GM03348 (cell line): ENCODE measurements around the gene UTS2R.
"Not testable (repeated sequence)": the region's sequence is repeated elsewhere in the genome, so short reads cannot be mapped to it uniquely, and the experiment has no call there.

ENCODE experiments used
- DNase-seq: peaks from one replicate; pipeline ENCODE4 v3.0.0; 2012; ENCODE audit warnings: low spot score

Gene UTS2R

GRCh38 chr17:82408938-82409318 is 37.4 kb downstream of the UTS2R start:
- no peak for DNase-seq

GRCh38 chr17:82410014-82410716 is 38.6 kb downstream of the UTS2R start:
- no peak for DNase-seq

DNA sequence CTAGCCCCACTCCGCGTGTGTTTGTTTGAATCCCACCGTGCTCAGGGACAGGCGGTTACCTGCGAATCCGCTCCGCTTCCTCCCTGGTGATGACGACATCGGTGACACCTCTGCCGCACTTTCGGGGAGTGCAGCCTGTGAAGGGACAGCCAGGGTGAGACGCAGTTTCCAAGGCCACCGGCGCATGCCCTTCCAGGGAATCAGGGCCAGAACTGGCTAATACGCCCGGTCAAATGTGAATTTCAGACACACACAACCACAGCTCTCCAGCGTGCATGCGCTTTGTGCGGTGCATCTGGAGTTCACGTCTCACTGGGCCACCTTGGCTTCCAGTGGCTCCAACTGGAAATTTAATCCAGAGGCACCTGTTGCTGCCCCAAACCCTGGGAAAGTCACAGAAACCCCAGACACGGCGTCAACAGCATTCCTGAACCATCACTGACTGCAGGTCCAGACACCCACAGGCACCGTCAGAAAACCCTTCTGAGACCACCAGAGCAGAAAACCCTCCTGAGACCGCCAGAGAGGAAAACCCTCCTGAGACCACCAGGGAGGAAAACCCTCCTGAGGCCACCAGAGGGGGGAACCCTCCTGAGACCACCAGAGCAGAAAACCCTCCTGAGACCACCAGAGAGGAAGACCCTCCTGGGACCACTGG is 40.0 kb downstream of the UTS2R start:
- DNase-seq, result no peak

- DNase-seq, result not testable (repeated sequence)
These were observed 40.5 kb downstream of the UTS2R start for GRCh38 chr17:82412081-82412480.

DNA sequence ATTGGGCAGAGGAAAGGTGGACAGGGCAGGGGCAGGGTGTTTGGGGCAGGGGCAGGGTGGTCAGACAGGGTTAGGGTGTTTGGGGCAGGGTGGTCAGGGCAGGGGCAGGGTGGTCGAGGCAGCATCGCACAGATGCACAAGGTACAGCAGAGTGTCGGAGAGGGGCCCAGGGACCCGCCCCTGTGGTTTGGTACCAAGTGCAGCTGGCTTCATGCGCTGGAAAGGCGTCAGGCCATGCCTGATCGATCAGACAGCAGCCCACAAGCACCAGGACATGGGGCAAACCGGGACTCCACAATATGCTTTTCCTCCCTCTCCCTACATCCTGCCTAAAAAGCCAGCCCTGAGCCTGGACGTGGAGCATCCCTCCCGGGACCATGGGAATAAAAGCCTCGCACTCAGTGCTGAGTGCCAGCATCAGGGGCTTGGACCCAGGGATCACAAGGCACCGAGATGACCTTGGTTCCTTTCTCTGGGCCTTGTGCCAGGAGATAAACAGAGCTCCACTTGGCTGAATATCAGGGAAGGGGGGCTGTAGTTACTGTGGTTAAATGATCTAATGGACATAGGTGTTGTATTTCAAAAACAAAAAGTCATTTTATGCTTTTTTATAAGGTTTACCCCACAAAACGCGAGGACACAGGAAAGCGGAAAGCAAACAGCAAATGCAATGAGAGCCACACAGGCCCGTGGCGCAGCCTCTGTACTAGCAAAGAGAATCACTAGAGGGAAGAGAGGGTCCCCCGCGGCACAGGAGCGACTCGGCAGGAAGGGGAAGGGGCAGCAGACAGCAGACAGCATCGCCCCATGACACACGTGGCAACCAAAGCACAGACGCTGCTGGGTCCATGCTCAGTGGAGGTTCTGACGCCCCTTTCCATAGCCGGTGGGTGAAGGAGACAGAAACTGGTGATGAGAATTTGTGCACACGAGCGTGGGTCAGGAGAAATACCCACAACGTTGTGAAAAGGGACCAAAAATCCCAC is 41.3 kb downstream of the UTS2R start:
- no peak for DNase-seq

GRCh38 chr17:82414548-82415281 is 43.1 kb downstream of the UTS2R start:
- peak; percentile 91 for DNase-seq

DNA sequence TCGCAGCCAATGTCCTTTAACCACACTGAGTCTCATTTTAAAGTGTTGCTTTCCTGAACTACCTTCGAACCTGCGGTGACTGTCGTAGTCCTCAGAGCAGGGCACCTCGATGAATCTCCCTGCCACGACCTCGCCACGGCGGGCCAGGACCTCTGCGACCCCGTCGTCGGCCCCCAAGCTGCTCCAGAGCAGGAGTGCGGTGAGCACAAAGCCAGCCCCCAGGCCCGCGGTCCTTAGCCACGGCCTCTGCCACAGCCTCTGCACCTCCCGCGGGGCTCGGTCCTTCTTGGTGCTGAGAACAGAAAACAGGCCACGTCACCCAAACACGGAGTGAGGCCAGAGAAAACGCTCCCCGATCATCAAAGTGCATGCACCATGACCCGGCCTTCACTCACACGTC is 43.8 kb downstream of the UTS2R start:
- no peak for DNase-seq

- DNase-seq, result no peak
These were observed 44.2 kb downstream of the UTS2R start for GRCh38 chr17:82415786-82416185.

DNA sequence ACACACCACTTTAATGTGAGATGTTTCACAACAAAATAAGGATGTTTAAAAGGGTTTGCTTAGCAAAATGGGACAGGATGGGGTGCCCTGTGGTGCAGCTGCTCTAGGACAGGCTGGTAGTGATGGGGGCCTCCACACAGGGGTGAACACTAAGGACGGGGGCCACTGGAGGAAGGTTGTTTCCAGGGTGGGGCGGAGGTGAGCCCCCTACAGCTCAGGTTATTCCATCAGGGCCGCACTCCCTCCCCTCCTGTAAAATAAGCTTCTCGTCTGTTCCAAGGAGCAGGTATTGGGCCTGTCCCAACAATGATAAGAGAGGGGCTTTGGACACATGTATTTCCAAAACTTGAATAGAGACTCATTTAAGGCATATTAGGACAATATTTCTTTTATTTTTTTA is 44.7 kb downstream of the UTS2R start:
- DNase-seq, result no peak

DNA sequence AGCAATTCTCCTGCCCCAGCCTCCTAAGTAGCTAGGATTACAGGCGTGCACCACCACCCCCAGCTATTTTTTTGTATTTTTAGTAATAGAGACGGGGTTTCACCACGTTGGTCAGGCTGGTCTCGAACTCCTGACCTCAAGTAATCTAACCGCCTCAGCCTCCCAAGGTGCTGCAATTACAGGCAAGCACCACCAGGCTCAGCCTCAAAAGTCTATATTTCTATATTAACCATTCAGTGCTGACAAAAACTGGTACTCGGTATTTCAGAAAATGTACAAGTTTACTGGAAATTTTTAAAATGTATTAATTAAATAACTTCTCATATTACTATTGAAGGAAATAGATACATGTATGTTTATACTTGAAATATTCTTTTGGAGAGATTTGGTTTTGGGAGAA is 45.2 kb downstream of the UTS2R start:
- no peak for DNase-seq

DNA sequence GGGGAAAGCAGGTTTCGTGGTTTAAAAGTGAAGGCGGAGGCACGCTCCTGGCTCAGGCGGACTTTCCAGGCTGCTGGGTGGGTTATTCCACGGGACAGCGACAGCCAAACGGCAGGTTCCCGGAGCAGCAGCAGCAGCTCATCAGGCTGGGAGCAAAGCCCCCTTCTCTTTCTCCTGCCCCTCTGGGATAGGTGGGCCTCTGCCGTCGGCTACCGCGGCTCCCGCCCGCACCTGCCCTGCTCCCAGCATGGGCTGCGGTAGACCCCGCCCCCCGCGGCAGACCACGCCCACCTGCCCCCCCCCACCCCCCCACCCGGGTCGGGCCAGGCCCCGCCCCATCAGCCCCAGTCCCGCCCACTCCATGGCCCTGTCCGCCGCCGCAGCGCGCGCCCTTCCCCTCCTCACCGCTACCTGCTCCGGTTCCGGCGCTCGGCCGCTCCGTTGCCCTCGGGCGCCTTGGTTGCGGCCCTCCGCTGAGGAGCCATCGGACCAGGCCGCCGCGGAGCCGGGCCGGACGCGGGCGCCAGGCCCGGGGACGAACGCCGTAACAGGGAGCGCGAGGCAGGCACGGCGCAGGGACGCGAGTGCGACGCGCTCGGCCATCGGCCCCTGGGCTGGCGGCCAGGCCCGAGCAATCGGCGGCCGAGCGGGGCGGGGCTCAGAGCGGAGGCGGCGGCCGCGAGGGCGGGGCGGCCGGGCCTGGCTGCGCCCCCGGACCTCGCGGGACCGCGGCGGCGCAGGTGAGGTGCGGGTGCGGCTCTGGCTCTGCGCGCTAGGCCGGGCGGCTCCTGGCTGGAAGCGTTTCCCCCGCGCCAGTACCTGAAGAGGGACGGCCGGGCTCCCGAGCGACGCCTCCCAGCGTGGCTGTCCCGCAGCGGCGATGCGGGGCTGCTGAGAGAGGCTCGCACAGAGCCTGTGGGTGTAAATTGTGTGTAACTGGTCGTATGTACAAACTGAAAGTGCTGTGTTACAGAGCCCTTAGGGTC is 46.7 kb downstream of the UTS2R start, which contains the start of the genes HEXD and OGFOD3:
TSS of gene HEXD (plus strand) at position 347 of the 986 bp plus-strand sequence. CDS start 1,453 bp downstream, outside the sequence.
TSS of gene OGFOD3 (minus strand) at position 586 of the 986 bp plus-strand sequence. CDS start at position 485, 101 bp downstream.
- DNase-seq, result peak; percentile 100

DNA sequence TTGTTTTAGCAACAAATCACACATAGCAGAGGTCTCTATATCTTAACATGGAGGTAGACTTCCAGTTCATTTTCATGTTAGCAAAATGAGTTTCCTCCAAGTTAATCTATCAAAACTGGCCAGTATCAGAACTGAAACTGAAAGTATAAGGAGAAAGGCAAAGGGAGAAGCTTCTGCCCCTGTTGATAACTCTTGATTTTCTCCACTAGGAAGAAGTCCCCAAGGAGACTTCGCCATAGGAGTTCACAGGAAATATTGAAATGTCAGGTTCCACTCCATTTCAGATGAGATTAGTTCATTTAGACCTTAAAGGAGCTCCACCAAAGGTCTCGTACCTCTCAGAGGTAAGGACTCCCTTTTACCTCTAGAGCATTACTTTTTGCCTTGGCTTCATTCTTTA is 48.0 kb downstream of the UTS2R start:
- no peak for DNase-seq

DNA sequence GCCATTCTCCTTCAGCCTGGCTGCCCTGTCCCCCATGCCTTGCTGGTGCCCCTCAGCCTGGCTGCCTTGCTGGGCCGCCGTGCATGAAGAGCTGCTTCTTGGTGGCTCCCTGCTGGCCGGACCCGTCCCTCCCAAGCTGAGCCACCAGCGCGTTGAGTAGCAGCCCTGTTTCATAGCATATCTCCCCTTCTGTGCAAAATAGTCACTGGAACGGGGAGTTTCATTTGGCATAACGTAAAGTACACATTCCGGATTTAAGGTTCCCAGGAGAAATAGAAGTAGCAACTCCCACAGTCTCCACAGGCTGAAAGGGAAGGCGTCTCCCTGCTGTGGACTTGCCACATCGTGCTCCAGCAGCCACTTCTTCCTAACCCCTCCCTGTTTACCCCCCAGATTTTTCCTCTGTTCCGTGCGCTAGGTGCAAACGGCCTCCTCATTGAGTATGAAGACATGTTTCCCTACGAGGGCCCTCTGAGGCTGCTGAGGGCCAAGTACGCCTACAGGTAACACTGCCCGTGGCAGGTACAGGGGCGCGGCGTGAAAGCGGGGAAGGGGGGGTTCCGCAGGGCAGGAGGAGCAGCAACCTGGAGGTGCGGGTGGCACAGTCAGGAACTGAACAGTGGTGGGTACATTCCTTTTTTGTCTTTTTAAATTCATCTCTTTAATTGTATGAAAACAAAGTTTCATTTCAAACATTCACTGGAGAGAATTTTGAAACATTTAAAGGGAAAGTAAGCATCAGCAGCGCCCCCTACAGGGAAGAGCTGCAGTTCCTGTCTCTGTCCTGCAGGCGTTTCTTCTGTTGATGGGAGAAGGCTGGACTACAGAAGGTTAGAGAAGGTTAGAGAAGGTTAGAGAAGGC is 52.7 kb downstream of the UTS2R start:
- peak; percentile 59 for DNase-seq

GRCh38 chr17:82424863-82425159 is 53.2 kb downstream of the UTS2R start:
- no peak for DNase-seq
